Breast epithelium (tissue), 4 donors: ENCODE data around the gene KSR2. TPM values are rescaled to one million over a fixed set of nuclear protein-coding genes. Genes with fewer than 3 reads are reported as not detected.

ENCODE experiments used
- DNase-seq, 2 donors: peaks; one replicate each; pipeline ENCODE4 v3.0.0-alpha.2; 2019; ENCODE audit warnings: low spot score in 2 of 2
- H3K27ac ChIP-seq, 2 donors: fragments of 200-600 bp; sonication (generic) in 1 of 2; one replicate each; pipeline ENCODE4 v1.5.1; 2016 to 2019; ENCODE audit warnings: mild to moderate bottlenecking in 1 of 2
- H3K27me3 ChIP-seq, 2 donors: fragments of 200-600 bp; sonication (generic) in 1 of 2; one replicate each; pipeline versions ENCODE4 v1.5.1 to v1.6.0; 2017 to 2019; ENCODE audit warnings: control low read depth in 1 of 2, mild to moderate bottlenecking in 1 of 2
- H3K36me3 ChIP-seq: fragments of 200-600 bp; one replicate; pipeline ENCODE4 v1.5.1; 2019
- H3K4me1 ChIP-seq, 2 donors: fragments of 200-600 bp; sonication (generic); one replicate each; pipeline ENCODE4 v1.5.1; 2016 to 2019; ENCODE audit warnings: control low read depth in 1 of 2
- H3K4me3 ChIP-seq, 3 donors: fragments of 200-600 bp; sonication (generic); 1 replicate in 2 of 3; 2 replicates in 1 of 3; pipeline ENCODE4 v1.5.1; 2016 to 2019; ENCODE audit warnings: mild to moderate bottlenecking in 3 of 3, moderate library complexity in 2 of 3
- H3K9me3 ChIP-seq, 2 donors: fragments of 200-600 bp; sonication (generic) in 1 of 2; one replicate each; pipeline ENCODE4 v1.5.1; 2016 to 2019; ENCODE audit warnings: control low read depth in 1 of 2
- CTCF ChIP-seq, 3 donors: fragments of 450-650 bp; IDR thresholded peaks; one replicate each; pipeline ENCODE4 v1.5.1; 2016 to 2017; ENCODE audit warnings: antibody characterized with exemption in 3 of 3, mild to moderate bottlenecking in 3 of 3, moderate library complexity in 3 of 3
- POLR2A ChIP-seq: fragments of 450-650 bp; IDR thresholded peaks from one replicate; pipeline ENCODE4 v1.6.1; 2016; ENCODE audit warnings: antibody characterized with exemption, mild to moderate bottlenecking, moderate library complexity
- POLR2AphosphoS5 ChIP-seq, 3 donors: sonication (generic); formaldehyde crosslinking; IDR thresholded peaks; one replicate each; pipeline ENCODE4 v1.6.1; 2017; ENCODE audit warnings: antibody characterized with exemption in 3 of 3
- intact Hi-C: fragments of 100-400 bp; cut with DNase I; formaldehyde crosslinking; loops from one replicate; pipeline ENCODE4 v1.15.1; 2023; ENCODE audit warnings: low total_unique reads
- total RNA-seq, 3 donors: library from RNA; depleted of rRNA; stranded (reverse); fragments of >200 nt; gene quantifications; one replicate each; pipeline ENCODE4 v1.1.0, GENCODE V29; 2016

The KSR2 gene
- total RNA-seq, 3 donors from 2014 or later: under 0.01 to 1.9 (median 0.33) TPM

- no peak overlapping the region for H3K4me3 ChIP-seq
- no peaks in the 10 kb centered on the region for H3K4me1 ChIP-seq
- no peak for TF ChIP-seq POLR2AphosphoS5 (IDR thresholded peaks at IDR 0.05)
- TF ChIP-seq CTCF (IDR thresholded peaks at IDR 0.05): no peak
- no peak for TF ChIP-seq POLR2A
- no peaks in the 10 kb centered on the region for H3K9me3 ChIP-seq
- H3K27ac ChIP-seq: no peak overlapping the region
- intact Hi-C loops: no loop called here
- DNase-seq: no peak
- no peaks in the 10 kb centered on the region for H3K36me3 ChIP-seq
- H3K27me3 ChIP-seq: no peaks in the 10 kb centered on the region
These were observed 479.1 kb downstream of the KSR2 start for GRCh38 chr12:117489671-117490070.

GRCh38 chr12:117486840-117487659 lies 481.7 kb downstream of the KSR2 start:
- H3K27me3 ChIP-seq: no peaks in the 10 kb centered on the region
- H3K27ac ChIP-seq: peak overlapping the region in 1 of 2 donors; percentile 9
- peak in 1 of 2 donors; percentile 22 for DNase-seq
- no peaks in the 10 kb centered on the region for H3K4me1 ChIP-seq
- H3K4me3 ChIP-seq: no peak overlapping the region
- no peak for TF ChIP-seq CTCF (IDR thresholded peaks at IDR 0.05)
- intact Hi-C loops: no loop called here
- H3K9me3 ChIP-seq: no peaks in the 10 kb centered on the region
- H3K36me3 ChIP-seq: no peaks in the 10 kb centered on the region

GRCh38 chr12:117485984-117486839 lies 482.6 kb downstream of the KSR2 start:
- Histone ChIP-seq H3K27me3 (no peaks in the 10 kb centered on the region), H3K36me3 (no peaks in the 10 kb centered on the region), H3K4me3 (no peak overlapping the region), H3K27ac (no peak overlapping the region), H3K9me3 (no peaks in the 10 kb centered on the region), H3K4me1 (no peaks in the 10 kb centered on the region)
- DNase-seq: no peak
- no peak for TF ChIP-seq CTCF (IDR thresholded peaks at IDR 0.05)
- TF ChIP-seq POLR2AphosphoS5 (IDR thresholded peaks at IDR 0.05): no peak
- no peak for TF ChIP-seq POLR2A
- intact Hi-C loops: no loop called here

- intact Hi-C loops: no loop called here
These were observed 483.9 kb downstream of the KSR2 start for GRCh38 chr12:117484901-117485300.

More at GRCh38 chr12:117484901-117485300, 483.9 kb downstream of the KSR2 start:
- TF ChIP-seq POLR2AphosphoS5 (IDR thresholded peaks at IDR 0.05) (no peak), CTCF (IDR thresholded peaks at IDR 0.05) (no peak), POLR2A (no peak)
- DNase-seq: no peak
- Histone ChIP-seq H3K27me3 (no peaks in the 10 kb centered on the region), H3K4me1 (no peaks in the 10 kb centered on the region), H3K36me3 (no peaks in the 10 kb centered on the region), H3K4me3 (no peak overlapping the region), H3K9me3 (no peaks in the 10 kb centered on the region), H3K27ac (no peak overlapping the region)
